SK-N-SH (cell line): ENCODE measurements around the gene CDKN1B. TPM values are rescaled to one million over a fixed set of nuclear protein-coding genes. Genes with fewer than 3 reads are reported as not detected.

Source experiments
- CTCF ChIA-PET: fragments of 300-600, 350-600 bp; formaldehyde crosslinking; extraction: SDS; loops from one replicate; lab custom pipeline; 2021; lab: Yijun Ruan, JAX
- POLR2A ChIA-PET: fragments of 350-600 bp; sonication (Branson Sonifier 250); formaldehyde crosslinking; extraction: SDS; loops from one replicate; lab custom pipeline; 2020; ENCODE audit warnings: antibody characterized with exemption, inconsistent platforms; lab: Yijun Ruan, JAX
- DNase-seq: peaks from one replicate; pipeline ENCODE4 v3.0.0; 2012
- H2AFZ ChIP-seq: fragments of 200-600 bp; sonication (generic); 2 replicates; pipeline ENCODE4 v1.8.1; 2016; ENCODE audit warnings: antibody characterized with exemption, mild to moderate bottlenecking, low read depth
- H3F3A ChIP-seq: fragments of 200-600 bp; sonication (generic); replicated peaks from 2 replicates; pipeline ENCODE3; 2016; ENCODE audit warnings: antibody characterized with exemption, mild to moderate bottlenecking; ENCODE audit not compliant: insufficient read depth
- H3K27ac ChIP-seq, 2 experiments: fragments of 200-500 bp in 1 of 2; fragments of 200-600 bp in 1 of 2; sonication (Bioruptor generic) in 1 of 2; sonication (generic), shearing (Covaris generic) in 1 of 2; 2 replicates each; pipeline versions ENCODE4 v1.5.1 to v1.6.1; 2014 to 2016; ENCODE audit warnings: low read depth in 2 of 2, inconsistent platforms in 1 of 2, low read length in 1 of 2, mild to moderate bottlenecking in 1 of 2, mixed read lengths in 1 of 2
- H3K27me3 ChIP-seq: fragments of 200-600 bp; sonication (generic), shearing (Covaris generic); 2 replicates; pipeline ENCODE4 v1.6.1; 2016; ENCODE audit warnings: mixed run types; ENCODE audit not compliant: insufficient read depth
- H3K36me3 ChIP-seq, 2 experiments: fragments of 200-500 bp in 1 of 2; fragments of 200-600 bp in 1 of 2; sonication (Bioruptor generic) in 1 of 2; sonication (generic) in 1 of 2; replicated peaks in 1 of 2; 2 replicates each; pipeline versions ENCODE3 to v1.5.1; 2014 to 2016; ENCODE audit warnings: low read length in 1 of 2, mild to moderate bottlenecking in 1 of 2; ENCODE audit not compliant: insufficient read depth in 2 of 2, control insufficient read depth in 1 of 2
- H3K4me1 ChIP-seq, 2 experiments: fragments of 200-500 bp in 1 of 2; fragments of 200-600 bp in 1 of 2; sonication (Bioruptor generic) in 1 of 2; sonication (generic), shearing (Covaris generic) in 1 of 2; 2 replicates each; pipeline versions ENCODE4 v1.5.1 to v1.6.1; 2014 to 2016; ENCODE audit warnings: low read depth in 1 of 2, low read length in 1 of 2, mixed run types in 1 of 2; ENCODE audit not compliant: insufficient read depth in 2 of 2, control insufficient read depth in 1 of 2
- H3K4me2 ChIP-seq: fragments of 200-600 bp; sonication (generic), shearing (Covaris generic); 2 replicates; pipeline ENCODE4 v1.6.1; 2017; ENCODE audit warnings: mixed run types
- H3K4me3 ChIP-seq, 2 experiments: fragments of 200-500 bp in 1 of 2; fragments of 200-600 bp in 1 of 2; sonication (Bioruptor generic) in 1 of 2; sonication (generic), shearing (Covaris generic) in 1 of 2; 2 replicates each; pipeline versions ENCODE4 v1.5.1 to v1.8.1; 2014 to 2016; ENCODE audit warnings: low read depth in 2 of 2, inconsistent platforms in 1 of 2, low read length in 1 of 2, mild to moderate bottlenecking in 1 of 2, mixed read lengths in 1 of 2, moderate library complexity in 1 of 2
- H3K79me2 ChIP-seq: fragments of 200-600 bp; sonication (generic); 2 replicates; pipeline ENCODE4 v1.8.1; 2017; ENCODE audit warnings: mild to moderate bottlenecking; ENCODE audit not compliant: insufficient read depth
- H3K9ac ChIP-seq: fragments of 200-600 bp; sonication (generic); 2 replicates; pipeline ENCODE4 v1.6.1; 2017; ENCODE audit warnings: mixed run types
- H3K9me2 ChIP-seq: fragments of 200-600 bp; sonication (generic); 2 replicates; pipeline ENCODE4 v1.6.1; 2017; ENCODE audit warnings: mixed run types
- H3K9me3 ChIP-seq: fragments of 200-600 bp; sonication (generic); 2 replicates; pipeline ENCODE4 v1.6.1; 2017; ENCODE audit warnings: mixed run types, mild to moderate bottlenecking, moderate library complexity
- H4K20me1 ChIP-seq: fragments of 200-600 bp; sonication (generic); 2 replicates; pipeline ENCODE4 v1.6.1; 2017; ENCODE audit warnings: mild to moderate bottlenecking, mixed run types; ENCODE audit not compliant: insufficient read depth
- ELF1 ChIP-seq: IDR thresholded peaks from 2 replicates; pipeline ENCODE4 v1.4.0; 2012
- EP300 ChIP-seq, 2 experiments: IDR thresholded peaks; 2 replicates each; pipeline versions ENCODE4 v1.4.0 to v1.6.1; 2012; ENCODE audit warnings: borderline replicate concordance in 1 of 2, low read depth in 1 of 2, low read length in 1 of 2
- FOSL2 ChIP-seq: IDR thresholded peaks from 2 replicates; pipeline ENCODE4 v1.4.0; 2012; ENCODE audit warnings: low read depth, mild to moderate bottlenecking, moderate library complexity, borderline replicate concordance
- FOXJ3 ChIP-seq: sonication (generic); formaldehyde crosslinking; IDR thresholded peaks from 2 replicates; pipeline ENCODE4 v1.5.1; 2020; ENCODE audit warnings: mild to moderate bottlenecking, missing genetic modification reagents
- JUND ChIP-seq: IDR thresholded peaks from 2 replicates; pipeline ENCODE4 v1.4.0; 2012
- MXI1 ChIP-seq: IDR thresholded peaks from 2 replicates; pipeline ENCODE4 v1.6.1; 2012; ENCODE audit warnings: mild to moderate bottlenecking, low read depth, low read length, improper control_type of control experiment
- NRF1 ChIP-seq: IDR thresholded peaks from 2 replicates; pipeline ENCODE4 v1.6.1; 2012; ENCODE audit warnings: low read depth, mild to moderate bottlenecking, low read length
- PBX3 ChIP-seq: IDR thresholded peaks from 2 replicates; pipeline ENCODE4; 2012
- POLR2AphosphoS5 ChIP-seq: IDR thresholded peaks from 2 replicates; pipeline ENCODE4 v1.6.1; 2012; ENCODE audit warnings: low read depth, low read length
- RAD21 ChIP-seq: IDR thresholded peaks from 2 replicates; pipeline ENCODE4 v1.6.1; 2012; ENCODE audit warnings: mild to moderate bottlenecking, low read length
- RFX5 ChIP-seq: IDR thresholded peaks from 2 replicates; pipeline ENCODE4 v1.6.1; 2012; ENCODE audit warnings: mild to moderate bottlenecking, improper control_type of control experiment, low read length
- TAF1 ChIP-seq: IDR thresholded peaks from 2 replicates; pipeline ENCODE4 v1.6.1; 2012; ENCODE audit warnings: low read depth, mild to moderate bottlenecking, low read length, moderate library complexity, borderline replicate concordance
- TEAD4 ChIP-seq: IDR thresholded peaks from 2 replicates; pipeline ENCODE4 v1.4.0; 2012; ENCODE audit warnings: mild to moderate bottlenecking, borderline replicate concordance; ENCODE audit not compliant: insufficient read depth
- YY1 ChIP-seq: IDR thresholded peaks from 2 replicates; pipeline ENCODE4 v1.4.0; 2012; ENCODE audit warnings: low read depth, mild to moderate bottlenecking
- WGBS: methylation state at CpG from one replicate; pipeline ENCODE4 v1.1.6; 2017; ENCODE audit warnings: low lambda C conversion rate; 5-methylcytosine and 5-hydroxymethylcytosine counted together
- polyA plus RNA-seq, 3 experiments: library from polyadenylated mRNA; depleted of rRNA; stranded (reverse); fragments of >200 nt; gene quantifications; 2 replicates each; pipeline ENCODE4 v1.2.3, GENCODE V29; 2012
- TF ChIP-seq, protein P1 (sequence below): IDR thresholded peaks from 2 replicates; pipeline ENCODE4 v1.4.0; 2012; ENCODE audit warnings: low read depth, borderline replicate concordance
- TF ChIP-seq, protein P2 (sequence below): IDR thresholded peaks from 2 replicates; pipeline ENCODE4 v1.6.1; 2012; ENCODE audit warnings: mild to moderate bottlenecking, low read depth, low read length, moderate library complexity
- TF ChIP-seq, protein P3 (sequence below): fragments of 150-350 bp; IDR thresholded peaks from 2 replicates; pipeline ENCODE4 v1.6.1; 2017; ENCODE audit warnings: antibody characterized with exemption, low read length, low read depth, borderline replicate concordance
- TF ChIP-seq, protein P4 (sequence below): fragments of 150-350 bp; IDR thresholded peaks from 2 replicates; pipeline ENCODE4 v1.6.1; 2016; ENCODE audit warnings: mild to moderate bottlenecking, low read depth, low read length

The CDKN1B gene
- polyA plus RNA-seq, 1 of the 3 experiments (the other 2 are of a cell fraction): 9.2 TPM

DNA sequence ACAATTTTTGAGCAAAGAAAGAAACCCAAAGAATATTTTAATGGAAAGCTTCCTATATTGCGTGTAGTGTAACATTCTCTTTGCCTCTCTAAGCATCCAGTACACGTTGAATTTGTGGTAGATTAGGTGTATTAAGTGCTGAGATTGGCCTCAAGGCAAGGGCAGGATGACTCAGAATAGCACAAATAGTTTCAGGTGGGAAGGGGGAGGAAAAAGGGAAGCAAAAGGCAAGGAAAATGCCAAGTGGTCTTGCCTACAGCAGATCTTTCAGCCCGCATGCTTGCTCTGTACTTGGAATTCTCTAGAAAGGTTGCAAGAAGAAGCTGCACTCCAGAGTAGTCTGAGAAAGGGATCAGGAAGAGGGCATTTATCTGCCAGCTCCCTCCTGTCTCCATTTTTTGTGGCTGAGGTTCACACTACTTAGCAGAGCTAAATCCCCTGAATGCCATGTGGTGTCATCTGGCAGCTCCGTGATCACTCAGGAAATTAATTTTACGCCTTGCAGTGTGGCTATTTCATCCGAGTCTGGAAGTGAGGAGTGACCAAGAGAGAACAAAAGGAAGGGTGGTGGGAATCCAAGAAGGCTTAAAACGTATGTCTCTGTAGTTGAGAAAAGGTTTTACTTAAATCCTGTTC is 28.5 kb downstream of the CDKN1B start:
- no peak for DNase-seq
- TF ChIP-seq TEAD4 (no peak), FOSL2 (peak; percentile 21; the same call in 1 of the 2 replicates), NRF1 (no peak)
- POLR2A ChIA-PET: no interaction called here
- Histone ChIP-seq H3K36me3 (no peaks in the 10 kb centered on the region), H4K20me1 (no peaks in the 10 kb centered on the region), H3K4me1 (peaks cover 4 to 10% of the 10 kb centered on the region in 2 experiments; a peak in 2 of 4 replicates), H3K4me3 (no peak overlapping the region), H3F3A (no peaks in the 10 kb centered on the region), H3K9me2 (no peaks in the 10 kb centered on the region), H2AFZ (no peak overlapping the region), H3K79me2 (peaks cover 18% of the 10 kb centered on the region; the same call in 1 of the 2 replicates), H3K27ac (no peak overlapping the region), H3K9me3 (no peaks in the 10 kb centered on the region), H3K9ac (no peak overlapping the region), H3K4me2 (no peak overlapping the region), H3K27me3 (no peaks in the 10 kb centered on the region)
- CTCF ChIA-PET: interaction anchor here (5.2 kb wide), 1 partner anchor 9 kb away, joined by 39 read pairs; no protein-coding TSS in a partner anchor
- 81% methylated on average over 7 of the region's 7 CpGs for WGBS

DNA sequence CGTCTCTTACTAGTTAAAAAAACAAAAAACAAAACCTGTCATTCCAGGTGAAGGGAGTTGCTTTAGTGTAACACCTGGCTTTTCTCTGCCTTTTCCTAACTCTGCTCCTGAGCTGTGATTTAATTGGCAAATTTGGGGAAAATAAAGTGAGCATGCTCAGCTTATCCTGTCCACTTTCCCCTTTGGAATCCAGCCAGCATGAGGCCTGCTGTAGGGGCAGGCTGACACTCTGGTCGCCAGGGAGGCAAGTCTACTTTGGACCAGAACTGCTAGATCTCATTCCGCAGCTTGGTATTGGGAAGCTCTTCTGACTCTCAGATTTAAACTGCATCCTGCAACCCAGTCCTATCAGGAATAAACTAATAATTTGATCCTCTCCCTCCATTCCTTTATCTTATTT is 30.1 kb downstream of the CDKN1B start:
- Histone ChIP-seq H3K9me2 (no peaks in the 10 kb centered on the region), H3K9me3 (no peaks in the 10 kb centered on the region), H3K9ac (no peak overlapping the region), H3K36me3 (no peaks in the 10 kb centered on the region), H3K4me1 (peaks cover 4 to 10% of the 10 kb centered on the region in 2 experiments; a peak in 2 of 4 replicates), H3K27ac (no peak overlapping the region), H2AFZ (no peak overlapping the region), H3F3A (no peaks in the 10 kb centered on the region), H4K20me1 (no peaks in the 10 kb centered on the region), H3K27me3 (no peaks in the 10 kb centered on the region), H3K4me2 (no peak overlapping the region), H3K4me3 (no peak overlapping the region), H3K79me2 (peaks cover 5% of the 10 kb centered on the region; the same call in 1 of the 2 replicates)
- POLR2A ChIA-PET: no interaction called here
- no peak for TF ChIP-seq ELF1
- TF ChIP-seq, protein P1, sequence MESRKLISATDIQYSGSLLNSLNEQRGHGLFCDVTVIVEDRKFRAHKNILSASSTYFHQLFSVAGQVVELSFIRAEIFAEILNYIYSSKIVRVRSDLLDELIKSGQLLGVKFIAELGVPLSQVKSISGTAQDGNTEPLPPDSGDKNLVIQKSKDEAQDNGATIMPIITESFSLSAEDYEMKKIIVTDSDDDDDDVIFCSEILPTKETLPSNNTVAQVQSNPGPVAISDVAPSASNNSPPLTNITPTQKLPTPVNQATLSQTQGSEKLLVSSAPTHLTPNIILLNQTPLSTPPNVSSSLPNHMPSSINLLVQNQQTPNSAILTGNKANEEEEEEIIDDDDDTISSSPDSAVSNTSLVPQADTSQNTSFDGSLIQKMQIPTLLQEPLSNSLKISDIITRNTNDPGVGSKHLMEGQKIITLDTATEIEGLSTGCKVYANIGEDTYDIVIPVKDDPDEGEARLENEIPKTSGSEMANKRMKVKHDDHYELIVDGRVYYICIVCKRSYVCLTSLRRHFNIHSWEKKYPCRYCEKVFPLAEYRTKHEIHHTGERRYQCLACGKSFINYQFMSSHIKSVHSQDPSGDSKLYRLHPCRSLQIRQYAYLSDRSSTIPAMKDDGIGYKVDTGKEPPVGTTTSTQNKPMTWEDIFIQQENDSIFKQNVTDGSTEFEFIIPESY: no peak
- TF ChIP-seq, protein P2, sequence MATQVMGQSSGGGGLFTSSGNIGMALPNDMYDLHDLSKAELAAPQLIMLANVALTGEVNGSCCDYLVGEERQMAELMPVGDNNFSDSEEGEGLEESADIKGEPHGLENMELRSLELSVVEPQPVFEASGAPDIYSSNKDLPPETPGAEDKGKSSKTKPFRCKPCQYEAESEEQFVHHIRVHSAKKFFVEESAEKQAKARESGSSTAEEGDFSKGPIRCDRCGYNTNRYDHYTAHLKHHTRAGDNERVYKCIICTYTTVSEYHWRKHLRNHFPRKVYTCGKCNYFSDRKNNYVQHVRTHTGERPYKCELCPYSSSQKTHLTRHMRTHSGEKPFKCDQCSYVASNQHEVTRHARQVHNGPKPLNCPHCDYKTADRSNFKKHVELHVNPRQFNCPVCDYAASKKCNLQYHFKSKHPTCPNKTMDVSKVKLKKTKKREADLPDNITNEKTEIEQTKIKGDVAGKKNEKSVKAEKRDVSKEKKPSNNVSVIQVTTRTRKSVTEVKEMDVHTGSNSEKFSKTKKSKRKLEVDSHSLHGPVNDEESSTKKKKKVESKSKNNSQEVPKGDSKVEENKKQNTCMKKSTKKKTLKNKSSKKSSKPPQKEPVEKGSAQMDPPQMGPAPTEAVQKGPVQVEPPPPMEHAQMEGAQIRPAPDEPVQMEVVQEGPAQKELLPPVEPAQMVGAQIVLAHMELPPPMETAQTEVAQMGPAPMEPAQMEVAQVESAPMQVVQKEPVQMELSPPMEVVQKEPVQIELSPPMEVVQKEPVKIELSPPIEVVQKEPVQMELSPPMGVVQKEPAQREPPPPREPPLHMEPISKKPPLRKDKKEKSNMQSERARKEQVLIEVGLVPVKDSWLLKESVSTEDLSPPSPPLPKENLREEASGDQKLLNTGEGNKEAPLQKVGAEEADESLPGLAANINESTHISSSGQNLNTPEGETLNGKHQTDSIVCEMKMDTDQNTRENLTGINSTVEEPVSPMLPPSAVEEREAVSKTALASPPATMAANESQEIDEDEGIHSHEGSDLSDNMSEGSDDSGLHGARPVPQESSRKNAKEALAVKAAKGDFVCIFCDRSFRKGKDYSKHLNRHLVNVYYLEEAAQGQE: no peak
- TF ChIP-seq, protein P3, sequence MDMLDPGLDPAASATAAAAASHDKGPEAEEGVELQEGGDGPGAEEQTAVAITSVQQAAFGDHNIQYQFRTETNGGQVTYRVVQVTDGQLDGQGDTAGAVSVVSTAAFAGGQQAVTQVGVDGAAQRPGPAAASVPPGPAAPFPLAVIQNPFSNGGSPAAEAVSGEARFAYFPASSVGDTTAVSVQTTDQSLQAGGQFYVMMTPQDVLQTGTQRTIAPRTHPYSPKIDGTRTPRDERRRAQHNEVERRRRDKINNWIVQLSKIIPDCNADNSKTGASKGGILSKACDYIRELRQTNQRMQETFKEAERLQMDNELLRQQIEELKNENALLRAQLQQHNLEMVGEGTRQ: no peak
- TF ChIP-seq, protein P4, sequence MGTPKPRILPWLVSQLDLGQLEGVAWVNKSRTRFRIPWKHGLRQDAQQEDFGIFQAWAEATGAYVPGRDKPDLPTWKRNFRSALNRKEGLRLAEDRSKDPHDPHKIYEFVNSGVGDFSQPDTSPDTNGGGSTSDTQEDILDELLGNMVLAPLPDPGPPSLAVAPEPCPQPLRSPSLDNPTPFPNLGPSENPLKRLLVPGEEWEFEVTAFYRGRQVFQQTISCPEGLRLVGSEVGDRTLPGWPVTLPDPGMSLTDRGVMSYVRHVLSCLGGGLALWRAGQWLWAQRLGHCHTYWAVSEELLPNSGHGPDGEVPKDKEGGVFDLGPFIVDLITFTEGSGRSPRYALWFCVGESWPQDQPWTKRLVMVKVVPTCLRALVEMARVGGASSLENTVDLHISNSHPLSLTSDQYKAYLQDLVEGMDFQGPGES: no peak
- no peak for TF ChIP-seq RFX5
- TF ChIP-seq FOXJ3 (CRISPR knock-in tag): no peak
- TF ChIP-seq RAD21: no peak
- no peak for TF ChIP-seq POLR2AphosphoS5
- no peak for TF ChIP-seq MXI1
- no peak for TF ChIP-seq YY1
- no peak for TF ChIP-seq FOSL2
- TF ChIP-seq EP300 (IDR thresholded peaks at IDR 0.05; ENCODE audit: borderline replicate concordance in 1 of 2, low read depth in 1 of 2, low read length in 1 of 2): no peak
- no peak for TF ChIP-seq PBX3
- no peak for TF ChIP-seq TAF1
- no peak for TF ChIP-seq JUND
- no peak for DNase-seq
- 91% methylated on average over 3 of the region's 3 CpGs for WGBS
- CTCF ChIA-PET: interaction anchor here (5.2 kb wide), 1 partner anchor 10 kb away, joined by 39 read pairs; no protein-coding TSS in a partner anchor
